Measurements from ENCODE around the gene CKLF.
"Not testable (repeated sequence)": the region's sequence is repeated elsewhere in the genome, so short reads cannot be mapped to it uniquely, and the experiment has no call there.

The CKLF gene

DNA sequence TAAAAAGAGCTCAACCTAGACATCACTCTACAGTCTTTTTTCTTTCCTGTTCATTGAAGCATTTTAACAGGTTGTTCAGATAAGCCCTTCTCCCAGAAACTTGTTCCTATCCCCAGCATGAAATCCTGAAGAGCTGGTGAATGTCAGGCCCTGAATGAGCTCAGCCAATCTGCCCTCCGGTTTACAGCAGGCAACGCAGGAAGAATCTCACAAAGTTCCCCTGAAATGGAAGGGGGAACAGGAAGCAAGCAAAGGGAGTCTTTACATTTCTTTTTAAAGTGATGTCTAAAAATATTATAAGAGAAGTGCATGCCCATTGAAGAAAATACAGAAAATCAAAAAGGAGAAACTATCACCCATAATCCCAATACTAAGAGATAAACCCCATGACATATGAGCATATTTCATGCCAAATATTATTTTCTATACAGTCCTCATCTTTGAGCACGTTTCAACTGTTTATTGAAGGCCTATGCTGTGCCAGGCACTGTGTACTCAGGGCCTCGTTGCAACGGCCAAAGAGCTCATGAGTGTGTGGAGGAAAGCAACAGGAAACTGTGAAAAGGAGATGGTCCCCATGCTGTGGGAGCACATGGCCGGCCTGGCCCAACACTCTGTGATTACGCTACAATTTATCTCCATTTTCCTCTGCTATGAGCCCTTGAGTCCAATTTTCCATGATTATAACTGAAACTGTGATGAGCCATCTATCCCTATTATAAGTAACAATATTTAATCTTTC is 8.2 kb upstream of the CKLF start:
- no peak for DNase-seq

DNA sequence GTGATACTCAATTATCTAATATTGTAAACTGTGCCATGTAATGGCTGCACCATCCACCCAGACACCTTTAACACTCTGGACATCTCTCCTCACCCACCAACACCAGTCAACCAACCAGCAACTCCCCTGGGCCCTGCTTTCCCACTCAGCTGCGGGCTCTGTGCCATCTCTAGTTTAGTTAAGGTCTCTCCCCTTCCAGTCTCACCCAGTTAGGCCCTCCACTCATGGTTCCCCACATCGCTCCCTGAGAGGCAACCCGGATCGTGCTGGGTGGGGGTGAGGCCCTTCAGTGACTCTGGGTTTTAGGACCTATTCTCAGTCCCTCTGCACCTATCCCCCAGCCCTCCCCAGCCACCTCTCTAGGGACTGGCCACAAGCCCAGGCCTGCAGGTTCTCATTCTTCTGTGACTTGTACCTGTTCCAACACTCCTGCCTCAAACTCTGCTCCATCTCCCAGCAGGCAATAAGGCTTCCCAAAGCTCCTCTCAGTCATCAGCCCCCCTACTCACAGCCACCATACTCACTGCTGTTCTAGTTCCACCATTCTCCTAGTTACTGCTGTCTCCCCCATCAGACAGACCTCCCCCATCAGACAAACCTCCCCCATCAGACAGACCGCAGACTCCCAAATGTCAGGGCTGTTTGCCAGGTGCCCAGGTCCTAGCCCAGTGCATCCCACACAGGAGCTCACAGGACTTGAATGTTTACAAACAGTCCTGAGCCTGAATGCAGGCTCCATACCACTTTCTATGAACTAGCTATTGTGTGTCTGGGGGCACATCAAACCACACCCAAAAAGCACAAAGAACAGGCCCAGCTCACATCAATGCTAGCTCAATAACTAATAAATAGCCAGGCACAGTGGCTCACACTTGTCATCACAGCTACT is 5.0 kb upstream of the CKLF start:
- no peak for DNase-seq

DNA sequence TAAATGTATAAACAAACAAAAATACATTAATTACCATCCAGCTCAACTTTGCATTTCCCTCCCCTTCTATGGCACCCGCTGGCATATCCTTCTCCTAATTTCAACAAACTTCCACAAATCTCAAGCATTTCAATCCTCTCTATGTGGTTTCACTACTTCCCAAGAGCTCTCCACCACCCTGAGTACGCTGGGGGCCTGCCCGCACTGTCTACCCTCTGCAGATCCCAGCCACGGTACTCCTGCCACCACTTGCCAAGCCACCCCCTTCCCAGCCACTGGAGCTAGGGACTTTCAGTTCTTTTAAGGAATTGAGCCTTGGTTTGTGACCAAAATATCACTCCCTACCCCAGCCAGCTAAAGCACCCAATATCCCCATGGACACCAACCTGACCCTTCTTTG is 4.3 kb upstream of the CKLF start:
- DNase-seq: no peak

DNA sequence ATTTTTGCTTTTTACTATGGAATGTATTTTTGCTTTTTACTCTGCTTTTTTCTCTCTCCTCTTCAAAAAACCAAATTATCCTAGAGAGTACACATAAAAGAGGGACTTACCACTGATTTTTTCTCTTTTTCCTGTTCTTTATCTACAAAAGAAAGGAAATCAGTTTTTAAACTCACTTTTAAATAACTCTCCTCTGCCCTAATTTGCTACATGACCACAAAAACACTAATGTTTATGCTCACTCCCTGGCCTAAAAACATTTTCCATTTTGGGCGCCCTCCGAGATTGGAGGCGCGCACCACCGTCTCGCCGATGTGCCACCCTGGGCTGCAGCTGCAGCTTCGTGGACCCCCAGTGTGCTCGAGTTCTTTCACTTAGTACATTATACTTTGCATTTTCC is 3.5 kb upstream of the CKLF start:
- DNase-seq: no peak

DNA sequence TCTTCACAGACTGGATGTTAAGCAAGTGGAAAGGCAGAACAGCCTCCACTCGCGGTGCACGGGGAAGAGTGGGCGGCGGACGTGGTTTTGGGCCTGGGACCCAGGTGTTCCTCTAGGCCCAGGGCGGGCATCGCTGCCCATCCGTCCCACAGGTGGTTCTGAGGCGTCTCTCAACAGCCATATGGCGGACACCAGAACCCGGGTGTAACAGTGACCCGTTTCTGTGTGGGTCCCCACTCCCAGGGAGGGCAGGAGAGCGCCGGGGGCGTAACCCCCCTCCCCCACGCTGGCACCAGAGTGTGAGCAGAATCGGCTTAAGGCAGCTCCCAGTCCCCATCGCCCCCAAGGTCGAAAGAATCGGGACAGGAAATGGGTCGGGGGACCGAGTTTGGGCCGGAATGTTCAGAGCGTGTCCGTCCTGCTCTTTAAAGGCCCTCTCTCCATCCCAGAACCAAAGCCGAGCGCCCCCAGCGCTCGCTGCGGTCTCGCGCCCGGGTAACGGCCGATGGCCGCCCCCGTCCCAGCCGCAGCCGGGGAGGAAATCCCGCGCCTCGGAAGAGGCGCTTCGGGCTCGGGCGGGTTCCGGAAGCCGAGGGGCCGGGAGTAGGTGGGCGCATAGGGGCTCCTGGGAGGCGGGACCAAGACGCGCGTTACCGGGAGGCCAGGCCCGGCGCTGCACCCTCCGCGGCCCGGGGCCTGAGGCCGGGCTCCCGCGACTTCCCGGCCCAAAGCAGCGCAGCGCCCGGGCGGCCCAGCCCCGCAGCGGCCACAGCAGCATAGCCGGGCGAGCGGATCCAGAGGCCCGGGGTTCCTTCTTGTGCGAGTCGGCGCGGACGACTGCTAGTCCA is 2.9 kb upstream of the CKLF start, which contains the start of gene TK2:
TSS of gene TK2 (minus strand) at position 839 of the 848 bp plus-strand sequence. CDS start at position 778, 61 bp downstream.
- peak; percentile 88 for DNase-seq

DNA sequence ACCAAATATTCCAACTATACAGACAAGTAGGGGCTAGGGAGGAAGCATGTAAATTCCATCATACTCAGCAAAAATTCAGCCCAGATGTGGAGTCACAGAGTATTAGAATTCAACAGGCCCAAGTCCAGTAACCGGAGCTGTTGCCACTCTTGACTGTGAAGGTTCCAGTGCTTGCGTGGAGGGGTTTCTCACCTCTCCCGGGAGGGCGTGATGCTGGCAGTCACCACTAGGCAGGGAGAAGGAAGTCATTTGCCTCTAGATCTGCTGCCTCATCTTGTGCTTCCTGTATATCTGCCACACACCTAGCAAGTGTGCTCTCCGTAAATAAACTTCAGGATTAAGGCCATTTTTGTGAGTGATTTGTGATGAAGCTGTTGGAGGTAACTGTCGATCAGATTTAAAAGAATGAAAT is 1.0 kb upstream of the CKLF start:
- DNase-seq: peak; percentile 53

DNA sequence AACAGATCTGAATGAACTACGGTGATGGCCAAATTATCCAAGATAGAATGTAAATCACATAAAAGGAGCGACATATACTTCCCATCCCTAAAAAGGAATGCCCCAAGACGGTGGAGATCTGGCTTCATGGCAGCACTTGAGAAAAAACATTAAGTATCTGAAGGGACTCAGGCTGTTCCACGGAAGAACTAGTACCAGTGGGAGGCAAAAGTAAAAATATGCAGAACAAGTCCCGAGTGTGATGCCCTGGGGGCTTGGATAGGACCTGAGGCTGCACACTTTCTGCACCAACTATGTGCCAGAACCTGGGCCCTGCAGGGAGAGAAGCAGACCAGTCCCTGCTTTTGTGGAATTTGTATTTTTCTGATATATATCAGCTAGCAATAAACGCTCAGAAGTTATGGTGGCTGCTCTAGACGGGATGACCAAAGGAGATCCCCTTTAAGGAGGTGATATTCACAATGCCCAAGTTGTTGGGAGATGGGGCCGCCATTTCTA is 539 bp upstream of the CKLF start:
- DNase-seq: no peak

DNA sequence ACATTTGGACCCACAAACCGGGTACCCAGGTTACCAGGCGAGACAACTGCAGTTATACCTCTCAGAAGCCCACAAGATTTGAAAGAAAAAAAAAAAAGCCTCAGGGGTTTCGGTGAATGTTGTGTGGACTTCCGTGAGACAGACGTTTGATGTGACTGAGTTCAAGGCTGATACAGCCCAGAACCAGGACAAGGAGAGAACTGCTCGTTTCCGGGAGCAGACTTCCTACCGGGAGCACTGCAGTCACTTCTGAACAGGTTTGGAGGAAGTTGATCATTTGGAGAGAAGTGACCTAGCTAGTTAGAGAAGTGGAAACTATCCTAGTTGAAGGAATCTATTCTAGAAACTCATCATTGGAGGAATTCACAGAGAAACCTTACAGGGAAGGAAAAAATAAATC is 847 bp downstream of the CKLF start:
- no peak for DNase-seq

DNA sequence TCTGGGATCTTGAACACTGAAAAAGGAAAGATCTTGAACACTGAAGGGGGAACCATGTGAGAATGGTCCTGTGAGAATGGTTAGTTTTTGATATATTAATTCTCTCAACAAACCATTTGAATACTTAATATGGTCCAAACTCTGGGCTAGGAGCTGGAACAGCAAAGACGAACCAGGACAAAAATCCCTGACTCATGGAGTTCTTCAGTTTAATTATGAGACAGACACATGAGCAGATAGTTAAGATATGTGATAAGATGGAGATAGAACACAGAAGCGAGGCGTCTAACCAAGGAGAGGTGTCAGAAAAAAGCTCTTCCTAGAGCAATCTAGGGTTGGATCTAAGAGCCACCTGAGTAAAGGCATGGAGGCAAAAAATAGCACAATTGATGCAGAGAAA is 1.6 kb downstream of the CKLF start:
- DNase-seq: no peak

DNA sequence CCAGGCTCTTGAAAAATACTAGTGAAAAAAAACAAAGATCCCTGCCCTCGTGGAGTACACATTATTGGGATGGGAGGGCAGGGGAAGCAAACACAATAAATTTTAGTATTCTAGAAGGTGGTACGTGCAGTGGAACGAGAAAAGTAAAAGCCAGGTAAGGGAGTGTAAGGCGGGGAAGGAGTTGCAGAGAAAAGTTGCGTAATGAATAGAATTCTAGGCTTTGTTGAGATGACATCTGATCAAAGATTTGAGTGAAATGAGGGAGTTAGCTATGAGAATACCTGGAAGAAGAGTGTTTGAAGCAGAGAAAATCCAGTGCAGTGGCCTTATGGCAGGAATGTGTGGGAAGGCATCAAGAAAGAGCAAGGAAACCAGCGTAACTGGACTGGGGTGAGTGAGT is 2.1 kb downstream of the CKLF start:
- no peak for DNase-seq

DNA sequence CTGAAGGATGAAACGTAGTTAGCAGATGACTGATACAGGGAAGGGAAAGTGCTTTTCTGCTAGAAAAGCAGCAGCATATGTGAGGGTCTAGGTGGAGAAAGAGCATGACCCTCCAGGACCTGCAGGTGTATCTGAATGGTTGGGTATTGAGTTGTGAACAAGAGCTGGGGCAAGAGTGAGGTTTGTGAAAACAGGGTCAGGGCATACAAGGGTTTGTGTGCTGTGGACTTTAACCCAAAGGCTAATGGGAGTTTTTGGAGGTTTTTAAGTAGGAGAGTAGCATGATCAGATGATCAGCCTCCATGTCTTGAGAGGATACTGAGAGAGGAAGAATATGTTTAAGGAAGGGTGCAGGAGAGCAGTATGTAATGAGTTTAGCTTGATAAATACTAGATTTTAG is 7.7 kb downstream of the CKLF start:
- no peak for DNase-seq

DNA sequence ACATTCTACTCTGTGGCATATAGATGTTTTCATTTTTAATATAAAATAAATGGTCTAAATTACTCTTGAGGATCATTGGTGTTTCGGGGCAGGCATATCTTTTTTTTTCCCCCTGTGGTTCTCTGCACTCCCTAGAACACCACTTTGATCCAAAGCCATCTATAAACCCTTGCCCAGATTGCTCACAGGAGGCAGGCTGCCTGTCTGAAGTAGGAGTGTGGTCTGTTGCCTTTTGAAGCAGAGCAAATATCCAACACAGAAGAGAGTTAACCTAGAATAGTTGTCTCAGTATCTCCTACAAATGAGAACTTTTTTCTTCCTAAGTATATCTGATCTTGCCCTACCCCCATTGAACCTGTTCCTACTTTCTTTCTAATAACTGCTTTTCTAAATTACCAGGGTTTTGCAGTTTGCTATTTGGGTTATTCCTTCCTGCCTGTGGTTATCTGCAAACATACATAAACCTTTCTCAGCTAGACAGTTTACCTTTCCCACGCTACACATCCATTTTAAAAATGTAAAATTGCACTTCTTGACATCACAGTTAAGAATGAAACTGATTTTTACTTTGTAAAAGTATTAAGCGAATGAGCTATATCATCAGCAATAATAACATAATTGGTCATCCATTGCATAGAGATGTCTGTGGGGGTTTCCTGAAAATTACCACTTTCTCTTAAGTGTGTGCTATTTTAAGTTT is 9.2 kb downstream of the CKLF start:
- DNase-seq: no peak

DNA sequence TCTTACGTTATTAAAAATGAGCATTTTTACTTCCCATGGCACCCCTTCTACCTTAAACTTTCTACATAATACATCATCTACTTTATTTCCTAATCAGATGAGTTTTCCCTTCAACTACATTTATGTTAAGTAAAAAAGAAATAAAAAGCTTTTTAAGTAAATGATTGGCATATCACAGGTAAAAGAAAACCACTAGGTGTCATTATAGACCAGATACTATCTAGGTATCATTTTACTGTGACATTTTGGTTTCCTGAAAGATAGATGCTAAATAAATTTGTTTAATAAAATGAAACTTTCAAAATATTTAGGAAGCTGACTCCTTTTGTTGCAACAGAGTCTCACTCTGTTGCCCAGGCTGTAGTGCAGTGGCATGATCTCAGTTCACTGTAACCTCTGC is 10.0 kb downstream of the CKLF start:
- DNase-seq: no peak

DNA sequence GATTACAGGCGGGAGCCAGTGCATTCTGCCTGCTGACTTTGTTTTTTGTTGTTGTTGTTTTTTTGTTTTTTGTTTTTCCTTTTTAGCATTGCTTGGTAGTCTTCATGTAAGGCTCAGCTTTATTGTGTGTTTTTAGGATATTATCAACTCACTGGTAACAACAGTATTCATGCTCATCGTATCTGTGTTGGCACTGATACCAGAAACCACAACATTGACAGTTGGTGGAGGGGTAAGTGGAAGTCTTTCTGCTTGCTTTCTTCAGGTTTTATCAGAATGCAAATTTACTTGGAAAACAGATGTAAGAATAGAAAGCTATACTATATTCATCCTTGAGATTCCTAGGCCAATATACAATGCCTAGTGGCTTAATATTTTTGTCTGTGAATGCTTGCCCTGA is 10.6 kb downstream of the CKLF start:
- DNase-seq: no peak

DNA sequence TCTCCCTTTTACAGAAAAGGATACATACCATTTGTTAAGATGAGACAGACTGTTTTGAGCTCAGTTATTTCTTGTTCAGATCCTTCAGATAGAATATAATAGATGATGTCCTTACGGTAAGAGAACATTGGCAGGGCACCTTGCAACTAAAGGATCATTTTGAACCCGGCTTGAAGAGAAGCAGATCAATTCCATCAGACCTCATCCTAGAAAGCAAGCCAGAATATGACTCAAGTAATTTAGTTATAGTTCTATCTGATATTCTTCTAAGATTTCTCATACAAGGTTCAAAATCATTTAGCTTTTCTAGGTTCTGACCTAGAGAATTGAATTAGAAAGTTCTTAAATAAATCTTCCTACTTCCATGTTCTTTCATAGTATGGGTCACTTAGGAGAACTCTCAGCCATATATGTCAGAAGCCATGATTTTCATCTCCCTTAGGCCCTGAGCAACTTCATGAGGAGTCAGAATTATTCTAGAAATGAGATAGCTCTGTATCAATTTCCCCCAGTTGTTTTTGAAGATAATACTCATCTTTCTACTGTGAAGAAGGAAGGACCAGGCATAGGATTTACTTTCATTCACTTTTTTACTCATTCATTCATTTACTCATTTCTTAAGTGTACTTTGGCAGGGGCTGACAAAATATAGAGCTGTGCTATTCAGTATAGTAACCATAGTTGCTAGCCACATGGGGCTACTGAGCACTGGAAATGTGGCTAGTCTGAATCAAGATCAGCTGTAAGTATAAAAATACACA is 11.4 kb downstream of the CKLF start:
- no peak for DNase-seq

DNA sequence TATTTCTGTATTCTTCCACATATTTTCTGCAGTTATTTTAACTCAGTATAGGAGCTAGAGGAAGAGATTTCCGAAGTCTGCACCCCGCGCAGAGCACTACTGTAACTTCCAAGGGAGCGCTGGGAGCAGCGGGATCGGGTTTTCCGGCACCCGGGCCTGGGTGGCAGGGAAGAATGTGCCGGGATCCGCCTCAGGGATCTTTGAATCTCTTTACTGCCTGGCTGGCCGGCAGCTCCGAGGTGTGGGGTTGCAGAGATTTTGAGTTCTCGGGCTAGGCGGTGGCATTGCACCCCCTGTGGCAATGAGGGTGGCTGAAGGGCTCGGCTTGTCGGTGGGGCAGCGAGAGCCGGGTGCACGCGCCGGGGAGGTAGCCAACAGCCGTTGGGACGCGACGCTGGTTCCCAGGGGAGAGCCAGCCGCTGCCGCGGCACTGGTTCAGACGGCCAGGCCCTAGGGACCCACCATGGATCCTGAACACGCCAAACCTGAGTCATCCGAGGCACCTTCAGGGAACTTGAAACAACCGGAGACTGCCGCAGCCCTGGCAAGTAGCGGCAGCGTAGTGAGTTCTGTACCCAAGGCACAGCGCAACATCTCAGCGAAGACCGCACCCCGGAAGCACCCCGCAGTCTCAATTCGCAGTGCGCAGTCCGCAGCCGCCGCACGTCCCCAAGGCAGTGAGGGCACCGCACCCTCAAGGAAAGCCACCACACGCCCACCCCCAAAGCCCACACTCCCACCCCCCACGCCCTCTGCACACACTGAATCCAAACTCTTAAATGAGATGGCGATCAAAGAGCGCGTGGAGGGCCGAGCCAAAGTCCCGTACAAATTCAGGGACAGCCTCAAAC is 13.9 kb downstream of the CKLF start, which contains the start of gene CMTM1:
TSS of gene CMTM1 (plus strand) at position 389 of the 851 bp plus-strand sequence. CDS start at position 464, 75 bp downstream.
- no peak for DNase-seq

DNA sequence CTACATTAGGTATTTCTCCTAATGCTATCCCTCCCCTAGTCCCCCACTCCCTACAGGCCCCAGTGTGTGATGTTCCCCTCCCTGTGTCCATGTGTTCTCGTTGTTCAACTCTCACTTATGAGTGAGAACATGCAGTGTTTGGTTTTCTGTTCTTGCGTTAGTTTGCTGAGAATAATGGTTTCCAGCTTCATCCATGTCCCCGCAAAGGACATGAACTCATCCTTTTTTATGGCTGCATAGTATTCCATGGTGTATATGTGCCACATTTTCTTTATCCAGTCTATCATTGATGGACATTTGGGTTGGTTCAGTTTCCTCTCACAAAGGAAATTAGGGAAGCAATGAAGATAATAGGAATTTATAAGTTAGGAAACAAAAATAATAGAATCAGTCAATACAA is 14.9 kb downstream of the CKLF start:
- DNase-seq: not testable (repeated sequence)

DNA sequence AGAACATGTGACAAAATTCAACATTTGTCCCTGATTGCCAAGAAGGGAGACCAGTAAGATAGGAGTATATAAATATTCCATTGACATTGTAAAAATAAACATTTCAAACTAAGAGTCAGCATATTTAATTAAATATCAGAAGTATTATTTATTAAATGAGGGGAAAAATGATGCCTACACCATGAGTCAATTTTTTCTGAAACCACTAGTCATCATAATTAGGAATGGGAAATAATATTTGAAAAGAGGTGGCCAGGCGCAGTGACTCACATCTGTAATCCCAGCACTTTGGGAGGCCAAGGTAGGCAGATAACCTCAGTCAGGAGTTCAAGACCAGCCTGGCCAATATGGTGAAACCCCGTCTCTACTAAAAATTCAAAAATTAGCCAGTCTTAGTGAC is 16.0 kb downstream of the CKLF start:
- DNase-seq: no peak

DNA sequence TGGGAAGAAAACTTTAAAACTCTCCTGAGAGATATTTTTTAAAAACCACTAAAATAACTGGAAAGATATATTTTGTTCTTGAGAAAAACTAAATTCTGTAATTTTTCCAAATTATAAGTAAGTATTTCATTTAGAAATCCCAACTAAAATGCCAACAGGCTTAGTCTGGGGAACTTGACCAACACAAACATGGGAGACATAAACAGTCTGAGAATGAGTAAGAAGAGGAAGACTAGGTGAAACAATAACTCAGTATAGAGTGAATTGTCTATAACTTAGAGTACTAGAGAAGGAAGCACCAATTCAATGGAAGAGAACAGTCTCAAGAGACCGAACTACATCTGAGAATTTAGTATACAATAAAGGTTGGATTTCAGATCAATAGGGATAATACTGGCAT is 16.8 kb downstream of the CKLF start:
- no peak for DNase-seq

DNA sequence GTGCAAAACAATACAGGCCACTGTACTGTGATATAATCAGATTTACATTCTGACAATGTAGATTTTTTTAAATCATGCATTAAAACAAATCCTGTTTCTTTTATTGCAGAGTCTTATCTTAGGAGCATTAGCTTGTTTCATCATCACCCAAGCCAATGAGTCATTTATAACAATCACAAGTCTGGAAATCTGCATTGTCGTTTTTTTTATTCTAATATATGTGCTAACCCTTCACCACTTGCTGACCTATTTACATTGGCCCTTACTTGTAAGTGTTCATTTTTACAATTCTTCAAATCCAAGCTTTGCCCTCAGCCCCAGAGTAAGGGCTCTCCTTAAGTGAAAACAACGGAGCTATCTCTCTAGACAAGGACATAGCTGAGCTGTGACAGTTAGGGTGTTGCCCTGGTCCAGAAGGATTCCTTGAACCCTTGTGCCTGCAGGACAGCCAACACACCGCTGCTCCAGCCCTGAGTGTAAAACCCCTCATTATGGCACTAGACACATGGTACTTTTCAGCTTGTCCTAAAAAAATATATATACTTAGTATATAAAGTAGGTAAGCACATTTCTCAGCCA is 17.5 kb downstream of the CKLF start:
- no peak for DNase-seq
